Karpas-422 (cell line): ENCODE data around the gene TMEM163. TPM values are rescaled to one million over a fixed set of nuclear protein-coding genes. Genes with fewer than 3 reads are reported as not detected.

Experiments used
- DNase-seq: peaks from one replicate; pipeline ENCODE4 v3.0.0-alpha.2; 2015
- H2AFZ ChIP-seq: fragments of 200-600 bp; sonication (generic); 2 replicates; pipeline ENCODE4 v1.6.1; 2014; ENCODE audit warnings: antibody characterized with exemption, low read length, mixed read lengths
- H3K27ac ChIP-seq: fragments of 200-600 bp; sonication (generic); 2 replicates; pipeline ENCODE4 v1.5.1; 2014; ENCODE audit warnings: mild to moderate bottlenecking, low read length, moderate library complexity
- H3K27me3 ChIP-seq: fragments of 200-600 bp; sonication (generic); 2 replicates; pipeline ENCODE4 v1.6.1; 2014; ENCODE audit warnings: low read length, mixed read lengths
- H3K36me3 ChIP-seq: fragments of 200-600 bp; sonication (generic); 2 replicates; pipeline ENCODE4 v1.6.1; 2014; ENCODE audit warnings: low read length, mixed read lengths; ENCODE audit not compliant: insufficient read depth
- H3K4me1 ChIP-seq: fragments of 200-600 bp; sonication (generic); 2 replicates; pipeline ENCODE4 v1.6.1; 2014; ENCODE audit warnings: mild to moderate bottlenecking, low read length, mixed read lengths
- H3K4me2 ChIP-seq: fragments of 200-600 bp; sonication (generic); 2 replicates; pipeline ENCODE4 v1.6.1; 2014; ENCODE audit warnings: low read length, low read depth, mild to moderate bottlenecking; ENCODE audit not compliant: poor library complexity, severe bottlenecking
- H3K4me3 ChIP-seq: fragments of 200-600 bp; sonication (generic); 2 replicates; pipeline ENCODE4 v1.5.1; 2014; ENCODE audit warnings: mild to moderate bottlenecking, antibody characterized with exemption, low read length, mixed read lengths
- H3K79me2 ChIP-seq: fragments of 200-600 bp; sonication (generic); 2 replicates; pipeline ENCODE4 v1.6.1; 2014; ENCODE audit warnings: mild to moderate bottlenecking, low read length, mixed read lengths
- H3K9ac ChIP-seq: fragments of 200-600 bp; sonication (generic); 2 replicates; pipeline ENCODE4 v1.6.0; 2014; ENCODE audit warnings: low read length
- H3K9me2 ChIP-seq: fragments of 200-600 bp; sonication (generic), shearing (Covaris generic); replicated peaks from 2 replicates; pipeline ENCODE4 v1.6.0; 2014; ENCODE audit warnings: mild to moderate bottlenecking, low read length, moderate library complexity; ENCODE audit not compliant: insufficient read depth
- H3K9me3 ChIP-seq: fragments of 300-700, 200-600 bp; sonication (generic); 2 replicates; pipeline ENCODE4 v1.6.1; 2014; ENCODE audit warnings: low read length, mixed read lengths
- H4K20me1 ChIP-seq: fragments of 200-600 bp; sonication (generic); 2 replicates; pipeline ENCODE4 v1.6.1; 2014; ENCODE audit warnings: mild to moderate bottlenecking, antibody characterized with exemption, low read length, low read depth; ENCODE audit not compliant: insufficient read depth
- total RNA-seq: library from RNA; depleted of rRNA; stranded (reverse); fragments of >200 nt; shearing (Covaris generic); gene quantifications from 2 replicates; pipeline ENCODE4 v1.2.3, GENCODE V29; 2014; ENCODE audit warnings: low replicate concordance

Gene TMEM163
- total RNA-seq, 1 experiment from 2014 or later, result 4.7 TPM

DNA sequence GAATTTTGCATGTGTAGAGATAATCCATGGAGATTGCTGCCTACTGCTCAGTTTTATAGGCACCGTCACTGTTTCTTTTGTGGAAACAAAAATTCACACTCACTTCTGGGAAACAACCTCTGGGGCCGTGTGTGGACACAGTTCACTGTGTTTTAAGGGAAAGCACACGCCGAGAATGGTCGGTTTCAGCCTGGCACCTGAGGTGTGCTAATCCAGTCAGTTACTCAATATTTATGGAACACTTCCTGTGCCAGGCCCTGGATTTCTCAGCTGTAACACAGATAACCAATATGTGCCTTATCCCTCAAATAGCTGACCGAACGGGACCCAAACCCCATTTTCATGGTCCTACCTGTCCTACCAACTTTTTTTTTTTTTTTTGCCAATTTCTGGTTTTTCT lies 285.3 kb downstream of the TMEM163 start:
- no peaks in the 10 kb centered on the region for H3K9me2 ChIP-seq
- no peak overlapping the region for H3K4me2 ChIP-seq
- H3K9me3 ChIP-seq, result no peaks in the 10 kb centered on the region
- H3K36me3 ChIP-seq, result no peaks in the 10 kb centered on the region
- H3K79me2 ChIP-seq, result no peaks in the 10 kb centered on the region
- H4K20me1 ChIP-seq, result no peaks in the 10 kb centered on the region; the same call in 1 of the 2 replicates
- H3K27ac ChIP-seq, result no peak overlapping the region
- no peaks in the 10 kb centered on the region for H3K4me1 ChIP-seq
- H2AFZ ChIP-seq, result no peak overlapping the region
- H3K9ac ChIP-seq, result no peak overlapping the region
- no peak overlapping the region for H3K4me3 ChIP-seq
- no peaks in the 10 kb centered on the region for H3K27me3 ChIP-seq
- DNase-seq, result no peak

- no peaks in the 10 kb centered on the region for H3K9me2 ChIP-seq
- no peaks in the 10 kb centered on the region for H3K4me1 ChIP-seq
- no peak overlapping the region for H3K9ac ChIP-seq
- no peak overlapping the region for H3K4me2 ChIP-seq
- no peak overlapping the region for H3K27ac ChIP-seq
- H3K4me3 ChIP-seq, result no peak overlapping the region
- no peak for DNase-seq
- H3K79me2 ChIP-seq, result no peaks in the 10 kb centered on the region
- H3K9me3 ChIP-seq, result no peaks in the 10 kb centered on the region
- no peaks in the 10 kb centered on the region for H3K36me3 ChIP-seq
- H4K20me1 ChIP-seq, result no peaks in the 10 kb centered on the region; the same call in 1 of the 2 replicates
- H3K27me3 ChIP-seq, result no peaks in the 10 kb centered on the region
- no peak overlapping the region for H2AFZ ChIP-seq
Measured at GRCh38 chr2:134432435-134432883, 286.3 kb downstream of the TMEM163 start.

DNA sequence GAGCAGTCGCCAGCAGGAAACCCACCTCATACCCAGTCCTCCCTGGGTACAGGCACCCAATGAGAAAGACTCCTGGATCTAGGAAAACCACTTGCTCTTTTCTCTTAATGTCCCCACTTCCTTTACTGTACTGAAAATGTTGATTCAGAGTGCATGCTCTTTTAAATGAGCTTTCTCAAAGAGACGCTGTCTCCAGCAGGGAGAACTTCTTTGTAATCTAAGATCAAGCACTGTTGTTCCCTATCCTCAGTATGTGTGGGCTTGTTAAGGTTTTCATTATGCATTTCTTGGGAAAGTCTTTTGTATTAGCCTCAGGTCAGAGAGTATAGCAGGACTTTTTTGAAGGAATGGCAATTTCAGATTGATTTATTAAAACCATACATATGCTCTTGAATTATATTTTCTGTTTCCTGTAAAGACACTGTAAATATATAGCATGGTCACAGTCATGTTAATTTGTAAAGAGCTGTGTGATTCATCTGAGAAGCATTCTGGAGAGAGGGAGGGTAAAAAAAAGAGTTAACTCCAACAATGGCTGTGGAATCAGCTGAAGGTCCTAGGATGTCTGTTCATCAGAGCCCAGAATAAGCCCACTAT lies 286.9 kb downstream of the TMEM163 start:
- no peaks in the 10 kb centered on the region for H3K36me3 ChIP-seq
- H3K4me2 ChIP-seq, result no peak overlapping the region
- no peaks in the 10 kb centered on the region; the same call in 1 of the 2 replicates for H4K20me1 ChIP-seq

GRCh38 chr2:134429886-134430285 lies 288.9 kb downstream of the TMEM163 start:
- H3K9ac ChIP-seq, result no peak overlapping the region
- no peaks in the 10 kb centered on the region for H3K27me3 ChIP-seq
- H3K9me2 ChIP-seq, result no peaks in the 10 kb centered on the region
- H3K4me3 ChIP-seq, result no peak overlapping the region
- no peaks in the 10 kb centered on the region for H3K79me2 ChIP-seq
- H2AFZ ChIP-seq, result no peak overlapping the region
- no peak overlapping the region for H3K27ac ChIP-seq
- no peaks in the 10 kb centered on the region for H3K36me3 ChIP-seq
- H3K4me1 ChIP-seq, result no peaks in the 10 kb centered on the region
- no peak for DNase-seq
- no peak overlapping the region for H3K4me2 ChIP-seq
- H3K9me3 ChIP-seq, result no peaks in the 10 kb centered on the region
- no peaks in the 10 kb centered on the region; the same call in 1 of the 2 replicates for H4K20me1 ChIP-seq

More for the DNA sequence above, 286.9 kb downstream of the TMEM163 start:
- Histone ChIP-seq H3K9me2 (no peaks in the 10 kb centered on the region), H3K27ac (no peak overlapping the region), H3K9me3 (no peaks in the 10 kb centered on the region), H2AFZ (no peak overlapping the region), H3K27me3 (no peaks in the 10 kb centered on the region), H3K9ac (no peak overlapping the region), H3K4me3 (no peak overlapping the region), H3K79me2 (no peaks in the 10 kb centered on the region), H3K4me1 (no peaks in the 10 kb centered on the region)
- DNase-seq, result no peak

- no peaks in the 10 kb centered on the region for H3K79me2 ChIP-seq
- no peaks in the 10 kb centered on the region for H3K36me3 ChIP-seq
- H3K4me2 ChIP-seq, result no peak overlapping the region
Measured at GRCh38 chr2:134426721-134427120, 292.1 kb downstream of the TMEM163 start.

GRCh38 chr2:134425724-134426496 lies 292.9 kb downstream of the TMEM163 start:
- no peak overlapping the region for H2AFZ ChIP-seq
- H3K79me2 ChIP-seq, result no peaks in the 10 kb centered on the region
- no peaks in the 10 kb centered on the region for H3K9me3 ChIP-seq
- H3K27me3 ChIP-seq, result no peaks in the 10 kb centered on the region
- H3K27ac ChIP-seq, result no peak overlapping the region
- no peaks in the 10 kb centered on the region; the same call in 1 of the 2 replicates for H4K20me1 ChIP-seq
- H3K36me3 ChIP-seq, result no peaks in the 10 kb centered on the region
- H3K9ac ChIP-seq, result no peak overlapping the region
- H3K4me1 ChIP-seq, result no peaks in the 10 kb centered on the region
- H3K4me3 ChIP-seq, result no peak overlapping the region
- H3K9me2 ChIP-seq, result no peaks in the 10 kb centered on the region
- no peak for DNase-seq
- no peak overlapping the region for H3K4me2 ChIP-seq

More at GRCh38 chr2:134426721-134427120, 292.1 kb downstream of the TMEM163 start:
- Histone ChIP-seq H3K4me1 (no peaks in the 10 kb centered on the region), H3K4me3 (no peak overlapping the region), H3K9me2 (no peaks in the 10 kb centered on the region), H3K27ac (no peak overlapping the region), H3K9ac (no peak overlapping the region), H3K27me3 (no peaks in the 10 kb centered on the region), H2AFZ (no peak overlapping the region), H3K9me3 (no peaks in the 10 kb centered on the region), H4K20me1 (no peaks in the 10 kb centered on the region; the same call in 1 of the 2 replicates)
- no peak for DNase-seq

- Histone ChIP-seq H3K79me2 (no peaks in the 10 kb centered on the region), H3K4me1 (no peaks in the 10 kb centered on the region), H3K27ac (no peak overlapping the region), H4K20me1 (no peaks in the 10 kb centered on the region), H3K4me2 (no peak overlapping the region), H3K27me3 (no peaks in the 10 kb centered on the region), H3K9ac (no peak overlapping the region), H3K4me3 (no peak overlapping the region), H3K9me3 (no peaks in the 10 kb centered on the region), H3K9me2 (no peaks in the 10 kb centered on the region), H3K36me3 (no peaks in the 10 kb centered on the region), H2AFZ (no peak overlapping the region)
- DNase-seq, result no peak
Measured at GRCh38 chr2:134421556-134422328, 297.1 kb downstream of the TMEM163 start.

DNA sequence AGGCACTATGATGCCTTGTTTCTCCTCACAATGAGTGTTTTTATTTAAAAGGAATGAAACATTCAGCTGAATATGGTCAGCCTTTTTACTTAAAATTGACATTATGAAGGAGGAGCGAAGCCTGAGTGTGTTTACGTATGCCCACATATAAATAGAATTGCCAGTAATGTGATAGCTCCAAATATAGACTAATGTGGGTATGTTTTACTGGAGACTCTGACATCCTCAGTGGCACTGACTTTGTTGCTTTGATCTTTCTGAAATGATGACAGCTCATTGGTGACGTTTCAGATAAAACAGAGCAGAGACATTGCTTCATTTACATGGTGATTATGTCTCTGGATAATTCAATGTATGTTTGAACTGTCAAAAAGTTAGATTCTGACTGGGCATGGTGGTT lies 297.9 kb downstream of the TMEM163 start:
- H3K9ac ChIP-seq, result no peak overlapping the region
- no peaks in the 10 kb centered on the region for H3K79me2 ChIP-seq
- H3K27ac ChIP-seq, result no peak overlapping the region
- H3K4me3 ChIP-seq, result no peak overlapping the region
- no peaks in the 10 kb centered on the region for H3K36me3 ChIP-seq
- H2AFZ ChIP-seq, result no peak overlapping the region
- H3K9me2 ChIP-seq, result no peaks in the 10 kb centered on the region
- no peaks in the 10 kb centered on the region for H3K27me3 ChIP-seq
- H3K4me2 ChIP-seq, result no peak overlapping the region
- no peaks in the 10 kb centered on the region for H3K9me3 ChIP-seq
- DNase-seq, result no peak
- H4K20me1 ChIP-seq, result no peaks in the 10 kb centered on the region
- no peaks in the 10 kb centered on the region for H3K4me1 ChIP-seq
